Cardiac muscle cell (in vitro differentiated cells and primary cell): ENCODE measurements around the gene CDHR3. TPM values are rescaled to one million over a fixed set of nuclear protein-coding genes. Genes with fewer than 3 reads are reported as not detected.

ENCODE experiments used
- DNase-seq, 2 donors: peaks; one replicate each; pipeline versions ENCODE4 v3.0.0 to v3.0.0-alpha.2; 2010 to 2017; ENCODE audit warnings: low read depth in 1 of 2, low spot score in 1 of 2
- H3K27ac ChIP-seq: fragments of 200-600 bp; sonication (generic); 2 replicates; pipeline ENCODE4 v1.5.1; 2016
- H3K27me3 ChIP-seq: fragments of 200-600 bp; sonication (generic); 2 replicates; pipeline ENCODE4 v1.6.0; 2016; ENCODE audit warnings: control low read depth
- H3K36me3 ChIP-seq: fragments of 200-600 bp; sonication (generic); 2 replicates; pipeline ENCODE4 v1.5.1; 2016; ENCODE audit warnings: control low read depth
- H3K4me1 ChIP-seq: fragments of 200-600 bp; sonication (generic); 2 replicates; pipeline ENCODE4 v1.8.1; 2017; ENCODE audit warnings: low read depth, mild to moderate bottlenecking, mixed run types
- H3K4me3 ChIP-seq: fragments of 200-600 bp; sonication (generic); 2 replicates; pipeline ENCODE4 v1.5.1; 2016; ENCODE audit warnings: mild to moderate bottlenecking
- H3K9me3 ChIP-seq: fragments of 200-600 bp; sonication (generic); 2 replicates; pipeline ENCODE4 v1.5.1; 2017; ENCODE audit warnings: low read depth, mild to moderate bottlenecking, control low read depth
- polyA plus RNA-seq: library from polyadenylated mRNA; unstranded; fragments of >200 nt; fragmentation: Nextera tagmentation; extraction: Ambion mirVana; gene quantifications from 2 replicates; pipeline ENCODE4 v1.2.1, GENCODE V29; 2016
- total RNA-seq: library from RNA; depleted of rRNA; stranded (reverse); fragments of >200 nt; gene quantifications from 2 replicates; pipeline ENCODE4 v1.2.3, GENCODE V29; 2016
- TF ChIP-seq, protein P1 (sequence below): IDR thresholded peaks from 2 replicates; pipeline ENCODE4 v1.5.1; 2012; ENCODE audit warnings: low read depth, mild to moderate bottlenecking, low read length

CDHR3 gene, protein sequence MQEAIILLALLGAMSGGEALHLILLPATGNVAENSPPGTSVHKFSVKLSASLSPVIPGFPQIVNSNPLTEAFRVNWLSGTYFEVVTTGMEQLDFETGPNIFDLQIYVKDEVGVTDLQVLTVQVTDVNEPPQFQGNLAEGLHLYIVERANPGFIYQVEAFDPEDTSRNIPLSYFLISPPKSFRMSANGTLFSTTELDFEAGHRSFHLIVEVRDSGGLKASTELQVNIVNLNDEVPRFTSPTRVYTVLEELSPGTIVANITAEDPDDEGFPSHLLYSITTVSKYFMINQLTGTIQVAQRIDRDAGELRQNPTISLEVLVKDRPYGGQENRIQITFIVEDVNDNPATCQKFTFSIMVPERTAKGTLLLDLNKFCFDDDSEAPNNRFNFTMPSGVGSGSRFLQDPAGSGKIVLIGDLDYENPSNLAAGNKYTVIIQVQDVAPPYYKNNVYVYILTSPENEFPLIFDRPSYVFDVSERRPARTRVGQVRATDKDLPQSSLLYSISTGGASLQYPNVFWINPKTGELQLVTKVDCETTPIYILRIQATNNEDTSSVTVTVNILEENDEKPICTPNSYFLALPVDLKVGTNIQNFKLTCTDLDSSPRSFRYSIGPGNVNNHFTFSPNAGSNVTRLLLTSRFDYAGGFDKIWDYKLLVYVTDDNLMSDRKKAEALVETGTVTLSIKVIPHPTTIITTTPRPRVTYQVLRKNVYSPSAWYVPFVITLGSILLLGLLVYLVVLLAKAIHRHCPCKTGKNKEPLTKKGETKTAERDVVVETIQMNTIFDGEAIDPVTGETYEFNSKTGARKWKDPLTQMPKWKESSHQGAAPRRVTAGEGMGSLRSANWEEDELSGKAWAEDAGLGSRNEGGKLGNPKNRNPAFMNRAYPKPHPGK
- total RNA-seq, result 6.0 and 12.2 TPM in 2 replicates
- polyA plus RNA-seq, result 8.4 and 9.3 TPM in 2 replicates

DNA sequence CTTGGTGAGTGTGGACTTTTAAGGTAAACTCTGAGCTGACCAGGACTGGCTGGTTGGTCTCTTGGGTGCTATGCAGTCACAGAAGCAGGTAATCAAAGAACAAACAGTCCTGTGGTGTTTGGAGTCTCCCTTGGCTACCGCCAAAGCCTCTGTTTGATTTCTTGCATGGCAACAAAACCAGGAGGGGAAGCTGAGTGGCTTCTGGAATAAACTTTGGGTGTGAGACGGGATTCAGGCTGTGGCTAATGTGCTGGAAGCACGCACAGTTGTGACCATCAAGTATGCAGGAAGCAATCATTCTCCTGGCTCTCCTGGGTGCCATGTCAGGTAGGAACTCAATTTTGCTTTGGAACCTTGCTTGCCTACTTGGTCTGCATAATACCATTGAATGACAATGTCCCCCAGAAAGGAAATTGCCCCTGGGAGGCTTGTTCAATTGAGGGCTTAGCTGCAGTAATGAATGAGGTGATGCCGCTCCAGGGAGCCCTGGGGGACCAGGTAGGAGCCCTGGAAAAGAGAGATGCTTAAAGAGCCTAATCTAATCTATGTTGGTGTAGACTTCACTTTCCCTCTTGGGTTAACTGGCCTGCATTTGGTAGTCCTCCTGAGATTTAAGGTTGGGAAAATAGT is at the start of gene CDHR3:
Gene CDHR3 (plus strand): TSS at position 227 of the 630 bp plus-strand sequence. CDS start 55 bp downstream, at position 282.
- no peaks in the 10 kb centered on the region for H3K9me3 ChIP-seq
- TF ChIP-seq, protein P1, sequence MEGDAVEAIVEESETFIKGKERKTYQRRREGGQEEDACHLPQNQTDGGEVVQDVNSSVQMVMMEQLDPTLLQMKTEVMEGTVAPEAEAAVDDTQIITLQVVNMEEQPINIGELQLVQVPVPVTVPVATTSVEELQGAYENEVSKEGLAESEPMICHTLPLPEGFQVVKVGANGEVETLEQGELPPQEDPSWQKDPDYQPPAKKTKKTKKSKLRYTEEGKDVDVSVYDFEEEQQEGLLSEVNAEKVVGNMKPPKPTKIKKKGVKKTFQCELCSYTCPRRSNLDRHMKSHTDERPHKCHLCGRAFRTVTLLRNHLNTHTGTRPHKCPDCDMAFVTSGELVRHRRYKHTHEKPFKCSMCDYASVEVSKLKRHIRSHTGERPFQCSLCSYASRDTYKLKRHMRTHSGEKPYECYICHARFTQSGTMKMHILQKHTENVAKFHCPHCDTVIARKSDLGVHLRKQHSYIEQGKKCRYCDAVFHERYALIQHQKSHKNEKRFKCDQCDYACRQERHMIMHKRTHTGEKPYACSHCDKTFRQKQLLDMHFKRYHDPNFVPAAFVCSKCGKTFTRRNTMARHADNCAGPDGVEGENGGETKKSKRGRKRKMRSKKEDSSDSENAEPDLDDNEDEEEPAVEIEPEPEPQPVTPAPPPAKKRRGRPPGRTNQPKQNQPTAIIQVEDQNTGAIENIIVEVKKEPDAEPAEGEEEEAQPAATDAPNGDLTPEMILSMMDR, result no peak
- no peaks in the 10 kb centered on the region for H3K36me3 ChIP-seq
- no peaks in the 10 kb centered on the region for H3K27me3 ChIP-seq
- H3K4me3 ChIP-seq, result no peak within 1 kb of the TSS
- no peak for DNase-seq
- no peaks in the 10 kb centered on the region for H3K4me1 ChIP-seq
- H3K27ac ChIP-seq, result no peak within 1 kb of the TSS

DNA sequence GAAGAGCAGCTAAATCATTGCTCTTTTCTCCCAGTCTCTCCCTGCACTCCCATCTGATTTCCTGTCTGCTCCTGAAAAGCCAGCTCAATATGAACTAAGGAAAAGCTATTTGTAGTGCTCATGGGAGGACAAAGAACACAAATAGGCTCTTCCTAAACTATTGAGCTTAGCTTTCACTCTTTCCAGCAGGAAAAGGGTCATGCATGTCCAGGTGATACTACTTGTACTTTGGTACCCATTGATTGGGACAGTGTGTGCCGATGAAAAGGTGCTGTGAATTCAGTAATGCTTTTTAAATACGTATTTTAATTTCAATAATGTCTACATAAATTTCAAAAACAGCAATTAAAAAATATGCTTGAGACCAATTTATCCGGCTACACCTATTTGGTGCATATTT is 49.1 kb upstream of the CDHR3 start:
- H3K36me3 ChIP-seq, result no peaks in the 10 kb centered on the region
- H3K27me3 ChIP-seq, result no peaks in the 10 kb centered on the region
- no peak overlapping the region for H3K4me3 ChIP-seq
- H3K9me3 ChIP-seq, result no peaks in the 10 kb centered on the region
- no peak overlapping the region for H3K27ac ChIP-seq
- TF ChIP-seq, protein P1, result no peak
- DNase-seq, result no peak
- H3K4me1 ChIP-seq, result no peaks in the 10 kb centered on the region

DNA sequence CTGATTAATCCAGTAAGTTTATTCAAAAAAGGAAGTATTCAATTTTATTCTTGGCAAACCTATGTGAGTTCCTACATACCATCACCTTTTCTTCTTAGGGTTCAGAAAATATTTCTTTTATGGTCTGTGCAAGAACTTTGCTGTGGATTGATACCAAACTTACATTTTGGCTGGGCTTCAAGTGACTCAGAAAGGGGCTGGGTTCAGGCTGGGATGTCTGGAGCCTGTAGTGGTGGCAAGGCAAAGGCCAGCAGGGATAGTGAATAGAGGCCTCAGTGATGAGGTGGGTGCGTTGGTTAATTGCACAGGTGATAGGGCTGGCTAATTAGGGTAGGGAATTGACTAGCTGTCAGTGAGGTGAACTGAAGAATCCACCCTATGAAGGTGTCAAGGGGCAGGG is 46.5 kb upstream of the CDHR3 start:
- DNase-seq, result peak in 1 of 2 donors; percentile 63

DNA sequence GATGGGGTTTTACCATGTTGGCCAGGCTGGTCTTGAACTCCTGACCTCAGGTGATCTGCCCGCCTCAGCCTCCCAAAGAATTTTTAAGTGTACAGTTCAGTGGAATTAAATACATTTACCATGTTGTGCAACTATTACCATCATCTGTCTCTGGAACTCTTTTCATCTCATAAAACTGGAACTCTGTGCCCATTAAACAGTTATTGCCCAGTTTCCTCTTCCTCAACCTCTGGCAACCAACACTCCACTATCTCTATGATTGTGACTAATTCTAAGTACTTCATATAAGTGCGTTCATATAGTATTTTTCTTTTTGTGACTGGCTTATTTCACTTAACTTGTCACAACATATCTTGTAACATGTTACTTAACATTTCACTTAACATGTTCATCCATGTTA is 45.4 kb upstream of the CDHR3 start:
- no peaks in the 10 kb centered on the region for H3K4me1 ChIP-seq
- TF ChIP-seq, protein P1, result no peak
- no peaks in the 10 kb centered on the region for H3K27me3 ChIP-seq
- H3K4me3 ChIP-seq, result no peak overlapping the region
- H3K27ac ChIP-seq, result no peak overlapping the region
- DNase-seq, result no peak
- no peaks in the 10 kb centered on the region for H3K9me3 ChIP-seq
- no peaks in the 10 kb centered on the region for H3K36me3 ChIP-seq

More for the DNA sequence above, 46.5 kb upstream of the CDHR3 start:
- H3K4me3 ChIP-seq, result no peak overlapping the region
- H3K9me3 ChIP-seq, result no peaks in the 10 kb centered on the region
- TF ChIP-seq, protein P1, result no peak
- H3K27me3 ChIP-seq, result no peaks in the 10 kb centered on the region
- H3K4me1 ChIP-seq, result no peaks in the 10 kb centered on the region
- no peak overlapping the region for H3K27ac ChIP-seq
- no peaks in the 10 kb centered on the region for H3K36me3 ChIP-seq

DNA sequence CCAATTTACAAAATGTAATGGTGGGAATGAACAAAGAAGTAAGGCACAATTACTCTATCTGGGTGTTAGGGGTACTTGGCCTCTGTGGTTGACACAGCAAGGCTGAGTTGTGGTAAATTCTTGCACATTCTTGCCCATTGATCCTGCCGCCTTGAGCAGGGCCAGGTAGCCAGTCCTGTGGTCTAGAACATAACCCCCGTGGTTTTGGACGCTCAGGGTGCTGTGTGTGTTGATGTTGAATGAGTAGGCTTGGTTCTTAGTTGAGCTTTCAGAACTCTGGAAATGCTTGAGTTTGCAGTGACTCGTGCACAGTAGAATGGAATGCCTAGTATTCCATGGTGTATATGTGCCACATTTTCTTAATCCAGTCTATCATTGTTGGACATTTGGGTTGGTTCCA is 42.3 kb upstream of the CDHR3 start:
- no peaks in the 10 kb centered on the region for H3K9me3 ChIP-seq
- no peaks in the 10 kb centered on the region for H3K4me1 ChIP-seq
- DNase-seq, result no peak
- H3K27ac ChIP-seq, result no peak overlapping the region
- no peaks in the 10 kb centered on the region for H3K36me3 ChIP-seq
- no peak overlapping the region for H3K4me3 ChIP-seq
- H3K27me3 ChIP-seq, result no peaks in the 10 kb centered on the region
- TF ChIP-seq, protein P1, result no peak
